Ascending aorta (tissue), 2 donors: Measurements from ENCODE around the gene RSPH3. TPM values are rescaled to one million over a fixed set of nuclear protein-coding genes. Genes with fewer than 3 reads are reported as not detected.
"Not testable (repeated sequence)": the region's sequence is repeated elsewhere in the genome, so short reads cannot be mapped to it uniquely, and the experiment has no call there.

Experiments used
- DNase-seq, 2 donors: peaks; one replicate each; pipeline ENCODE4 v3.0.0-alpha.2; 2019; ENCODE audit warnings: low spot score in 2 of 2
- H3K27ac ChIP-seq, 2 donors: fragments of 200-600 bp; sonication (generic); one replicate each; pipeline ENCODE4 v1.5.1; 2016 to 2017; ENCODE audit warnings: mild to moderate bottlenecking in 1 of 2
- H3K27me3 ChIP-seq: fragments of 200-600 bp; sonication (generic); one replicate; pipeline ENCODE4 v1.5.1; 2017
- H3K36me3 ChIP-seq, 2 donors: fragments of 200-600 bp; sonication (generic); one replicate each; pipeline ENCODE4 v1.5.1; 2016
- H3K4me1 ChIP-seq, 2 donors: fragments of 200-600 bp; sonication (generic); one replicate each; pipeline ENCODE4 v1.5.1; 2016 to 2017; ENCODE audit warnings: mild to moderate bottlenecking in 1 of 2
- H3K4me3 ChIP-seq, 2 donors: fragments of 200-600 bp; sonication (generic); one replicate each; pipeline ENCODE4 v1.5.1; 2016 to 2017; ENCODE audit warnings: mild to moderate bottlenecking in 1 of 2
- H3K9me3 ChIP-seq, 2 donors: fragments of 200-600 bp; sonication (generic); one replicate each; pipeline ENCODE4 v1.5.1; 2016
- intact Hi-C: fragments of 100-400 bp; cut with DNase I; formaldehyde crosslinking; loops from one replicate; pipeline ENCODE4 v1.15.1; 2023
- total RNA-seq: library from RNA; depleted of rRNA; stranded (reverse); fragments of >200 nt; gene quantifications from one replicate; pipeline ENCODE4 v1.1.0, GENCODE V29; 2016
- TF ChIP-seq, protein P1 (sequence below), 3 experiments: fragments of 200-600 bp in 2 of 3; fragments of 450-650 bp in 1 of 3; sonication (generic) in 2 of 3; IDR thresholded peaks; one replicate each; pipeline ENCODE4 v1.5.1; 2016 to 2019; ENCODE audit warnings: antibody characterized with exemption in 3 of 3, mild to moderate bottlenecking in 1 of 3, moderate library complexity in 1 of 3

The RSPH3 gene
- total RNA-seq, 1 donor from 2014 or later = 8.8 TPM

DNA sequence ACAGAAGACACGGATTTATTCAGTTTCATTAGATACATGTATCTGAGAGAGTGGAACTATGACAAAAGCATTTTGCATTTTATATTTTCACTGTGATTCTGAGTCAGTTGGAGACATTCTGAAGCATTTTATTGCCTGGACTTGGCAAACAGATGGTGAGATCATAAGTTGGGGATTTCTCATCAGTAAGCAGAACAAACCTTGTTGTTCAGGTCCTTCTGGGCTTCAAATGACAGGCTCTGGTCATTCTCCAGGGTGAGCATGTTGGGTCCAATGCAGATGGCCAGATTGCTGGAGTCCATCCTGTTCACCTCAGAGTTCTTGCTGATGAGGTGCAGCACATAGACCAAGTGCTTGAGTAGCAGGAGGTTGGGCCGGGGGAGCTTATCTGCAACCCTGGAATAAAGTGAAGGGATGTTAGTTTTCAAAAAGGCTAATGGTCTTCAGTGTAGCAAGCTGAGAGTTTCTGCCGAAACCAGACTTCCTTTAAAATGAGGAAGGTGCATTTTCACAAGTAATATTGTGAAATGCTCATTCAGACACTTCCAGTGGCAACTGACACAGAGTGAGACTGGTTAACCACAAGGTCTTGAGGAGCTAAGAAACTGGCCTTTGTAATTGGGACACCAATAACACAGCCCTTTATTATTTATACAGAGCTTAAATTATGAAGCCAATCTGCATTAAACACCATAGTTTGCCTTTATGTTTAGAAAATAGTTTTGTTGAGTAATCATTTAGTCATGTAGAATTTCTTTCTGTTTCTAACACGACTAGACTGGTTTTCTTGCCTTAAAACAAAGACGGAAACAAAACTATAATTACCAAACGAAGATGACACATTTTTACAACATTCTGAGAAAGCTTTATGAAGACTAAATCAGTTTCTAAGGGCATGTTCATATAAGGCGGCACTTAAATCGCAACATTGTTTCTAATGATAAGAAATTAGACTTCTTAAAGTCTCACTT lies 39.2 kb upstream of the RSPH3 start:
- intact Hi-C loops = no loop called here
- TF ChIP-seq, protein P1, sequence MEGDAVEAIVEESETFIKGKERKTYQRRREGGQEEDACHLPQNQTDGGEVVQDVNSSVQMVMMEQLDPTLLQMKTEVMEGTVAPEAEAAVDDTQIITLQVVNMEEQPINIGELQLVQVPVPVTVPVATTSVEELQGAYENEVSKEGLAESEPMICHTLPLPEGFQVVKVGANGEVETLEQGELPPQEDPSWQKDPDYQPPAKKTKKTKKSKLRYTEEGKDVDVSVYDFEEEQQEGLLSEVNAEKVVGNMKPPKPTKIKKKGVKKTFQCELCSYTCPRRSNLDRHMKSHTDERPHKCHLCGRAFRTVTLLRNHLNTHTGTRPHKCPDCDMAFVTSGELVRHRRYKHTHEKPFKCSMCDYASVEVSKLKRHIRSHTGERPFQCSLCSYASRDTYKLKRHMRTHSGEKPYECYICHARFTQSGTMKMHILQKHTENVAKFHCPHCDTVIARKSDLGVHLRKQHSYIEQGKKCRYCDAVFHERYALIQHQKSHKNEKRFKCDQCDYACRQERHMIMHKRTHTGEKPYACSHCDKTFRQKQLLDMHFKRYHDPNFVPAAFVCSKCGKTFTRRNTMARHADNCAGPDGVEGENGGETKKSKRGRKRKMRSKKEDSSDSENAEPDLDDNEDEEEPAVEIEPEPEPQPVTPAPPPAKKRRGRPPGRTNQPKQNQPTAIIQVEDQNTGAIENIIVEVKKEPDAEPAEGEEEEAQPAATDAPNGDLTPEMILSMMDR (IDR thresholded peaks at IDR 0.05) = no peak
- no peaks in the 10 kb centered on the region for H3K9me3 ChIP-seq
- no peaks in the 10 kb centered on the region for H3K36me3 ChIP-seq
- no peak overlapping the region for H3K27ac ChIP-seq
- no peak overlapping the region for H3K4me3 ChIP-seq
- no peak for DNase-seq
- H3K4me1 ChIP-seq = no peaks in the 10 kb centered on the region
- no peaks in the 10 kb centered on the region for H3K27me3 ChIP-seq

DNA sequence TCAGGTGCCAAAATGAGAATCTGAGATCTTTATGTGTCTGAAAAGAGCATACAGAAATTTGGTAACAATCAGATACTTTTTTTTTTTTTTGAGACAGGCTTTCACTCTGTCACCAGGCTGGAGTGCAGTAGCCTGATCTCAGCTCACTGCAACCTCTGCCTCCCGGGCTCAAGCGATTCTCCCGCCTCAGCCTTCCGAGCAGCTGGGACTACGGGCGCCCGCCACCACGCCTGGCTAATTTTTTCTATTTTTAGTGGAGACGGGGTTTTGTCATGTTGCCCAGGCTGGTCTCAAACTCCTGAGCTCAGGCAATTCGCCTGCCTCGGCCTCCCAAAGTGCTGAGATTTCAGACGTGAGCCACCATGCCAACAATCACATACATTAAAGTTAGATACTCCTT lies 38.3 kb upstream of the RSPH3 start:
- intact Hi-C loops, H3K9me3 ChIP-seq, H3K4me1 ChIP-seq, H3K36me3 ChIP-seq, H3K27me3 ChIP-seq, DNase-seq, H3K4me3 ChIP-seq: not testable (repeated sequence)
- peak overlapping the region in 1 of 2 donors; percentile 6 for H3K27ac ChIP-seq

DNA sequence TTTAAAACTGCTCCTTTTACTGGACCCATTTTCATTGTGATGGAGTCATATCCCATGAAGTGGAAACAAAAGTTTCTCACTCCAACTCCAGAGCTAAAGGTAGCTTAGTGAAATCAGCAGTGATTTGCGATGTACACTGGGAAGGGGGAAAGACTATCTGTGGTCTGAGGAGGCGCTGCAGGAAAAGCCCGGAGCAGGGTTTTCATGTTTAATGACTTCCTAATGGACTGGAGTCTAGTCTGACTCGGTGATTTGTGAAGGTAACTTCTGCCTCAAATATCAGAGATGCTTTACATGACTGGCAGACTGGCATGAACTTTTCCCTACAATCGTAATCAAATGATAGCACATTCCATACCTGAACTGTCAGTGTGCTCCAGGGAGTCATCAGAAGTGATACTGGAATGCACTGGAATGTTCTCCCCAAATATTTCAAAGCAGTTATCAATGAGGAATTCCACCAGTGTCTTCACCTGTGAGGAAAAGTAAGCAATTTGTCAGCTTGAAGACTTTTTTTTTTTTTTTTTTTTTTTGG lies 37.8 kb upstream of the RSPH3 start:
- no peak for DNase-seq
- Histone ChIP-seq H3K27ac (no peak overlapping the region), H3K27me3 (no peaks in the 10 kb centered on the region), H3K36me3 (no peaks in the 10 kb centered on the region), H3K4me3 (no peak overlapping the region), H3K9me3 (no peaks in the 10 kb centered on the region), H3K4me1 (no peaks in the 10 kb centered on the region)
- TF ChIP-seq, protein P1 (IDR thresholded peaks at IDR 0.05) = no peak
- intact Hi-C loops = no loop called here

DNA sequence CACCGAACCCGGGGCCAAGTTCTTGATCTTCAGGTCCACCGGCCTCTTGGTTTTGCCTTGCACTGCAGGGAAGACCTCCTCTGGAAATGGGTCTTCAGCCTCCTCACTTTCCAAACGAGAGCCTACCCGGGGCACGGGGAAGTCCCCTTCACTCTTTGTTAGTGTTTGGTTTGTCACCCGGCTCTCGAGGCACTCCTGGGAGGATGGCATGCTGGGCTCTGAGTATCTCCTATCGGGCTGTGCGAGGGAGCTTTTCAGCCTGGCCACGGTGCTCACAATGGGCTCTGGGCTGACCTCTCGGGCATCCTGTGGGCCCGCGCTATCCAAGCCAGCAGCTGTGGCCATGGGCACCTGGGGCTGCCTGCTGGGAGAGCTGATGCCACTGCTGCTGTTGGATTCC lies 36.7 kb upstream of the RSPH3 start:
- Histone ChIP-seq H3K27ac (no peak overlapping the region), H3K27me3 (no peaks in the 10 kb centered on the region), H3K9me3 (no peaks in the 10 kb centered on the region), H3K4me1 (no peaks in the 10 kb centered on the region), H3K36me3 (no peaks in the 10 kb centered on the region), H3K4me3 (no peak overlapping the region)
- no peak for DNase-seq
- TF ChIP-seq, protein P1 (IDR thresholded peaks at IDR 0.05) = no peak
- intact Hi-C loops = no loop called here

DNA sequence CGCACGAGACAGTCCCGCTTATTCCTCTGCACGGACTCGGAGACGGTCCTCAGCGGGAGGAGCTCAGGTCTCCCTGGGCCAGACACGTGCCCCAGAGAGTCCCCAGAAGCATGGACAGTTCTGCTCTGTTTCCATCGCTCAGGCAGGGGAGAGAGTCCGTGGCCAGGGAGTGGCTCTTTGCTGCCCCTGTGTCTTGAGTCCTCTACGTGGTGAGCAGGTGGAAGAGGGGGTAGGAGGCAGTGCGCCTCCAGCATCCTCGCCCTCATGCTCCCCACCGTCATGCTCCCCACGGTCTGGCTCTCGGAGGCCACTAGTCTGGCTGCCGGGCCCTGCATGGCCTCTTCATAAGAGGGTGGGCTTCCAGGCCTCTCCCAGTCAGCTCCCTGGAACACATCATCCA lies 35.9 kb upstream of the RSPH3 start:
- intact Hi-C loops = no loop called here

More for the DNA sequence above, 35.9 kb upstream of the RSPH3 start:
- H3K36me3 ChIP-seq = no peaks in the 10 kb centered on the region
- DNase-seq = no peak
- no peaks in the 10 kb centered on the region for H3K4me1 ChIP-seq
- H3K4me3 ChIP-seq = no peak overlapping the region
- H3K9me3 ChIP-seq = no peaks in the 10 kb centered on the region
- TF ChIP-seq, protein P1 (IDR thresholded peaks at IDR 0.05) = no peak
- H3K27me3 ChIP-seq = no peaks in the 10 kb centered on the region
- no peak overlapping the region for H3K27ac ChIP-seq
